HG03095 (cell line): ENCODE data around the gene NAA20.

Experiments used
- ATAC-seq: cut with Tn5 transposase; IDR thresholded peaks from one replicate; pipeline ENCODE4 v1.9.1; 2021; ENCODE audit warnings: moderate library complexity; ENCODE audit not compliant: unreplicated experiment

NAA20 gene

GRCh38 chr20:20017844-20018185 is 653 bp downstream of the NAA20 start:
- ATAC-seq, result no peak

GRCh38 chr20:20018366-20018765 is 1.2 kb downstream of the NAA20 start:
- no peak for ATAC-seq

DNA sequence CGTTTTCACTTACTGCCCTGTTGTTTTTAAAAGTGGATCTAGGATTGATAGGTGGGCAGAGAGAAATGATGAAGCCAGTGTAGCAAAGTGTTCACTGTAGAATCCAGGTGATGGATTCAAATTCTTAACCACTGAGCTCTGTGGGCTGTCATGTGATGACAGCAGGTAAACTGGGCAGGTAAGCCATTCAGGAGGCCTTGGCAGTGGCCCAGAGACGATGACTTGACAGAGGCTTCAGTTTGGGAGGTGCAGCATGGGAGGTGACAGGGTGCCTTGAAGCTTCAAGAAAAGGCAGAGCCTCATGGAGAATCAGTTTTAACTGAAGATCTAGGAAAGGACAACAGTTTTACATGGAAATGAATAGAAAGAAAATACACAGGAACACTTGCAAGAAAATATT is 2.0 kb downstream of the NAA20 start:
- no peak for ATAC-seq

DNA sequence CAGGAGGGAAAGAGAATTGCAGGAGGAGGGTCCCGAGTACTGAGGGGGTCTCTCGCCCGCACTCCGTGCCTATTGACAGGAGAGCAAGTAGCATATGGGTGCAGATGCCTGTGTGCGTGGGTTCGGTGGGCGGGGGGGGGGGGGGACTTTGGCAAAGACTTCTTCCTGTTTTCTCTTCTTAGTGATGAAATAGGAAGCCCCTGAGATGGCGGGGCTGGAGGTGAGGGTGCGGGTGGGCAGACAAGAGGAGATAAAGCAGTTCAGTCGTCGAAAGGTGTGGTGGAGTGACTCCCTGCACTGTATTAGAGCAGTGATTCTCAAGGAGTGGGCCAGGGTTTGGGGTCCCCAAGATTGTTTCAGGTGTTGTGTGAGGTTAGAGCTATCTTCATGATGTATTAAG is 3.7 kb downstream of the NAA20 start:
- ATAC-seq, result no peak

DNA sequence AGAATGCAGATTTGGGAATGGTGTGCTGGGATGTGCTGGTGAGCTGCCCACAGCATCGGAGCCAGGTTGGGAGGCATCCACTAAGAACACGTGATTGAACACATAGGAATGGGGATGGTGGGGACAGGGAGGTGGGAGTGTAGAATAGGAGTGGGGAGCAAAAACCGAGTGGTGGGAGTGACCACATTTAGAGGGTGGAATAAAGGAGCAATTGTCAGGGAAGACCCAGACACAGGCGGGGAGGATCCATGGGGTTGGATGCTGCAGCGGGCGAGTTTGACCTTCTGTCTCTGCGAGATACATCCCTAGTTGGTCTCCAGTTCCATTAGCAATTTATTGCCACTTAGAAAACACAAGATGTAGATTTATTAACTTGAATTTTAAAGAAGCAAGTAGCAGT is 4.7 kb downstream of the NAA20 start:
- ATAC-seq, result no peak

DNA sequence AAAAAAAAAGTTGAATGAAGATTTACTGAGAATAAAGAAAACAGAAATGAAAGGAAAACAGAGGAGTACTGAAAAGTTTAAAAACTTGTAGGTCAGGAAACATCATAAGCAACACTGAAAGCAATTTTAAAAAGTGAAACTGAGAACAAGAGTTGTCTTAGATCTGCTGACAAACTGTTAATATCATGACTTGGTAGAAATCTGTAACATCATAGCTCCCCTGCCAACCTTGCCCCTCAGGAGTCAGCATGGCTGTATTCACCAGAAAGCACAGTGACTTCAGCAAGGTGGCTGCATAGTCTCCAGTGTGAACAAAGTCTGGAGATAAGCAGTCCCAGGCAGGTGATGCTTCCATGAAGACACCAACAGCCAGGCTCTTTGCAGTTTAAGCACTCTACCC is 5.3 kb downstream of the NAA20 start:
- peak; percentile 71 for ATAC-seq

- ATAC-seq, result no peak
These were observed 6.2 kb downstream of the NAA20 start for GRCh38 chr20:20023395-20023794.

- ATAC-seq, result no peak
These were observed 7.8 kb downstream of the NAA20 start for GRCh38 chr20:20024942-20025341.

GRCh38 chr20:20027284-20027683 is 10.1 kb downstream of the NAA20 start:
- ATAC-seq, result no peak

- ATAC-seq, result no peak
These were observed 14.6 kb downstream of the NAA20 start for GRCh38 chr20:20031790-20032189.

DNA sequence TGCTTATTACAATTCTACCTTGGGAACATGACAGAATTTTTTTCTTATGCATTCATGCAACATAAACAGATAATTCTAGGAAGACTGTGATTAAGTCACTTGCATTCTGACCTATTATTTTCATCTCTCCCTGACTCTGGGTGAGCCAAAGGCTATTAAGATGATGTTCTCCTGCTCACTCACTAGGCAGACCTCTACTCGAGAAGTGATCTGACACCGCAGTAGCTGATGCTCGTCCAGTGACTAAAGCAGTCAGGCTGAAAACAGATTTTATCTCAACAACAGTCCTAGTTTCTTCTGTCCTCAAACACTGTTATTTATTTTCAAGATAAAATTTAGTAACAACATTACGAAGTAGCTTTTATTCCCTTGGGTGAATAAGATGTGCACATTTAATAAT is 17.3 kb downstream of the NAA20 start:
- no peak for ATAC-seq

- no peak for ATAC-seq
These were observed 19.6 kb downstream of the NAA20 start for GRCh38 chr20:20036756-20037155.

GRCh38 chr20:20037960-20038359 is 20.8 kb downstream of the NAA20 start:
- ATAC-seq, result no peak

DNA sequence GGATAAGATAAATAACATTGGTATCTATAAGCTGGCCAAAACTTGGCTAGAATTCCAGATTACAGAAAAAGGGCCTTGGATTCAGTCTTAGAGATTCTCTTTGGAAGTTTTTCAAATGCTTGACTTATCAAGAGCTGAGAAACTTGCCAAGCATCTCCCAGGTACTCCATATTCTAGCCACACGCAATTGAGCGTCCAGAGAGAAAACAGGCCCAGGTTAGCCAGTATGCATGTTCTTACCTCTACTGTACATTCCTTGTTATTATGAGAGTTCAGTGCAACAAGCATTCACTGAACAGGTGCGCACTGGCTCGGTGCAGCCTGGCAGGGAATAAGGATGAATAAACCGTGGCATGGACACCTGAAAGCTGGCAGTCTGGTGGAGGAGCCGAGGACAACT is 21.4 kb downstream of the NAA20 start:
- ATAC-seq, result no peak

- no peak for ATAC-seq
These were observed 22.7 kb downstream of the NAA20 start for GRCh38 chr20:20039752-20040387.

DNA sequence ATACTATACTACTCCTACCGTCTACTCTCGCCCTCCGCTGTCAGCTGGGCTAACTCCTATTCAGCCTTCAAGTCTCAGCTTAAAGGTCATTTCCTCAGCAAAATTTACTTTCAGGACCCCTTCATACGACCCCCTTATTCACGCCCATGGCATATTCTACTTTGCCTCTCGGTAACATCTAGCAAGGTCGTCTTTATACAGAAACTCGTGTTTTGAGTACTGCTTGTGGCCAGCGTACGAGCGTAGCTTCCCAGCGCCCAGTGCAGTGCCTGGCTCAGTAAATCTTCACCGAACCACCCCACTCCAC is 34.6 kb downstream of the NAA20 start:
- no peak for ATAC-seq

GRCh38 chr20:20052074-20052970 is 35.2 kb downstream of the NAA20 start, which contains the start of the genes CFAP61 and CRNKL1:
Gene CFAP61 (plus strand): TSS chr20:20052532. CDS start chr20:20056654, 4,122 bp downstream.
Gene CRNKL1 (minus strand): TSS chr20:20052466. CDS start chr20:20052342, 124 bp downstream.
- ATAC-seq, result peak; percentile 91

DNA sequence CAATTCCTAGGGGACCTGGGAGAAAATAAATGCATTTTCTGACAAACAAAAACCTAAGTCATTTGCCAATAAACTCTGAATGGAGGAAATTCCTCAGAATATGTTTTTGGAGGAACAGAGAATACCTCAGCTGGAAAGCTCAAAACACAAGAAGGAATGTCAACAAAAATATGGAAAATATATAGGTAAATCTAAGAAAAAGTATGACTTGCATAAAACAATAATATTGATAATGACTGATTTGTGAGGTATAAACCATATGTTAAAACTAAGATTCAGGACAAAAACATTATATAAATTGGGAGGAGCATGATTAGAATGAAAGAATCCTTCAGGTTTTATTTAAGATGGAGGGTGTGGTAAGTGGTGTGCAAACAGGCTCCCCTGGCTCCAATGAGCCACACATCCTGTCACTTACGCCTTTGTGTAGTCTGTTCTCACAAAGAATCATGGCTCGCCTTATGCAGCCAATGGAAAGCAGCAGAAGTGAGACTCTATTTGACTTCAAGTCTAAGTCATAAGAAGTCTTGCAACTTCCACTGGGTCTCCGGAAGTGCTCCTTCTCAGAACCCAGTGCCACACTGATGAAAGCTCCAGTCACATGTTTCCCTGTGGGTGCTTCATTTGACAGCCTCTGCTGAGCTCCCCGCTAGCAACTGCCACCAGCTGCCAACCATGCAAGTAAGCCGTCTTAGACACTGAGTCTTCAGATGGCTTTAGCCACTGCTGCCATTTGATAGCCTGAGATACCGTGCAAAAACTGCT is 43.3 kb downstream of the NAA20 start:
- no peak for ATAC-seq

DNA sequence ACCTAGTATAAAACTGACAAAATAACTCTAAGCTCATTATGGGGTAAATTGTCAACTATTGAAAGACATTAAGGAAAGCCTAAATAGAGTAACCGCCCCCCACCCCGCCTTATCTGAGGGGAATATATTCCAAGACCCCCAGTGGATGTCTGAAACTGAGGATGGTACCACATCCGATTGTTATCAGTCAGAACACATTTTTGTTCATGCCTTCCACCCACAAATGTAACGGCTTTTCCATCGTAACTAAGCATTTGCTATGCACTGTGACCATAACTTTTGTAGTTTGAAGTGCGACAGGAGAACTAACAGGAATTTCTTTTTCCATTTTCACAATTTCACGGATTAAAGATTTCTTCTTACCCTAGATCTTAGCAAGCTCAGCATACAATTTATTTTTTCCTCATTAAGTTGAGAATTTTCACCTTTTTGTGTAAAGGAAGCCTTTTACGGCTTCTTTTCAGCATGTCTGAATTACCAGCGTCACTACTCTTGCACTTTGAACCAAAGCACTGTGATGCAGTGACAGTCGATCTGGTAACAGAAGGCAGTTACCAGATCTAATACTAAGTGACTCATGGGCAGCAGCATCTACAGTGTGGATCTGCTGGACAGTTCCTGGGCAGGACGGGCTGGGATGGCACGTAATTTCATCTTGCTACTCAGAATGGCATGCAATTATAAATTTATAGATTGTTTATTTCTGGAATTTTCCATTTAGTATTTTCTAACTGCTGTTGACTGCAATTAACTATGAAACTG is 47.0 kb downstream of the NAA20 start:
- no peak for ATAC-seq

- no peak for ATAC-seq
These were observed 48.2 kb downstream of the NAA20 start for GRCh38 chr20:20065361-20065760.
